Breast epithelium (tissue), 4 donors: ENCODE data around the gene SSR2. TPM values are rescaled to one million over a fixed set of nuclear protein-coding genes. Genes with fewer than 3 reads are reported as not detected.

Experiments used
- DNase-seq, 2 donors: peaks; one replicate each; pipeline ENCODE4 v3.0.0-alpha.2; 2019; ENCODE audit warnings: low spot score in 2 of 2
- H3K27ac ChIP-seq, 2 donors: fragments of 200-600 bp; sonication (generic) in 1 of 2; one replicate each; pipeline ENCODE4 v1.5.1; 2016 to 2019; ENCODE audit warnings: mild to moderate bottlenecking in 1 of 2
- H3K27me3 ChIP-seq, 2 donors: fragments of 200-600 bp; sonication (generic) in 1 of 2; one replicate each; pipeline versions ENCODE4 v1.5.1 to v1.6.0; 2017 to 2019; ENCODE audit warnings: control low read depth in 1 of 2, mild to moderate bottlenecking in 1 of 2
- H3K36me3 ChIP-seq: fragments of 200-600 bp; one replicate; pipeline ENCODE4 v1.5.1; 2019
- H3K4me1 ChIP-seq, 2 donors: fragments of 200-600 bp; sonication (generic); one replicate each; pipeline ENCODE4 v1.5.1; 2016 to 2019; ENCODE audit warnings: control low read depth in 1 of 2
- H3K4me3 ChIP-seq, 3 donors: fragments of 200-600 bp; sonication (generic); 1 replicate in 2 of 3; 2 replicates in 1 of 3; pipeline ENCODE4 v1.5.1; 2016 to 2019; ENCODE audit warnings: mild to moderate bottlenecking in 3 of 3, moderate library complexity in 2 of 3
- H3K9me3 ChIP-seq, 2 donors: fragments of 200-600 bp; sonication (generic) in 1 of 2; one replicate each; pipeline ENCODE4 v1.5.1; 2016 to 2019; ENCODE audit warnings: control low read depth in 1 of 2
- POLR2A ChIP-seq: fragments of 450-650 bp; IDR thresholded peaks from one replicate; pipeline ENCODE4 v1.6.1; 2016; ENCODE audit warnings: antibody characterized with exemption, mild to moderate bottlenecking, moderate library complexity
- POLR2AphosphoS5 ChIP-seq, 3 donors: sonication (generic); formaldehyde crosslinking; IDR thresholded peaks; one replicate each; pipeline ENCODE4 v1.6.1; 2017; ENCODE audit warnings: antibody characterized with exemption in 3 of 3
- intact Hi-C: fragments of 100-400 bp; cut with DNase I; formaldehyde crosslinking; loops from one replicate; pipeline ENCODE4 v1.15.1; 2023; ENCODE audit warnings: low total_unique reads
- total RNA-seq, 3 donors: library from RNA; depleted of rRNA; stranded (reverse); fragments of >200 nt; gene quantifications; one replicate each; pipeline ENCODE4 v1.1.0, GENCODE V29; 2016
- TF ChIP-seq, protein P1 (sequence below), 3 donors: fragments of 450-650 bp; IDR thresholded peaks; one replicate each; pipeline ENCODE4 v1.5.1; 2016 to 2017; ENCODE audit warnings: antibody characterized with exemption in 3 of 3, mild to moderate bottlenecking in 3 of 3, moderate library complexity in 3 of 3

SSR2 gene
- total RNA-seq, 3 donors from 2014 or later: 305 to 407 (median 370) TPM

DNA sequence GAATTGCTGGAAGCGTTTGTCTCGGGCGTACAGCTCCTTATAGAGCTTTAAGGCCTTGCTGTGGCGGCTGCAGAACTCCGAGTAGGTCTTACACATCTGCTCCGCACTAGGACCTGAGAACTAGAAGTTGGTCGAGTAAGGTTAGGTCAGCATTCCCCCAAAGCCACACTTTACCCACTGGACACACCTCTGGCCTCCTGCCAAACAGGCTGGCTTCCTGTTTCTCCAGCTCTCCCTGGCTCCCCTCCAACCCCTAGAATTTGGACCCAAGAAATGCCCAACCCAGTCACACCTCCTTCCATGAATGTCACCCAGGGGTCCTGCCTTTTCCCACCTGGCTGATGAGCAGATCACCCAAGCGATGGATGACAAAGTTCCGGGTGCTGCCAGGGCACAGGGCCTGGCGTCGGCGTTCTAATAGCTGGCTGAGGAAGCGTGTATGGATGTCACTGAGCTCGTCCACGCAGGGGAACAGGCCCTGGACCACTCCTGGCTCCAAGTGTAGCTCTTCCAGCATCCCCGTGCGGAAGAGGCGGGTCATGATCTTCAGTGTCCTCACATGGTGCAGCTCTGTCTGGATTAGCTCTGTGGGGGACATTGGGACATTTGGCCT lies 58.0 kb downstream of the SSR2 start:
- Histone ChIP-seq H3K4me3 (no peak overlapping the region), H3K9me3 (no peaks in the 10 kb centered on the region), H3K27ac (peak overlapping the region; percentile 30 to 69), H3K4me1 (peaks cover 0 to 8% of the 10 kb centered on the region in 2 donors), H3K27me3 (no peaks in the 10 kb centered on the region), H3K36me3 (peaks cover 20% of the 10 kb centered on the region)
- TF ChIP-seq POLR2AphosphoS5 (IDR thresholded peaks at IDR 0.05): no peak
- no peak for TF ChIP-seq POLR2A
- TF ChIP-seq, protein P1, sequence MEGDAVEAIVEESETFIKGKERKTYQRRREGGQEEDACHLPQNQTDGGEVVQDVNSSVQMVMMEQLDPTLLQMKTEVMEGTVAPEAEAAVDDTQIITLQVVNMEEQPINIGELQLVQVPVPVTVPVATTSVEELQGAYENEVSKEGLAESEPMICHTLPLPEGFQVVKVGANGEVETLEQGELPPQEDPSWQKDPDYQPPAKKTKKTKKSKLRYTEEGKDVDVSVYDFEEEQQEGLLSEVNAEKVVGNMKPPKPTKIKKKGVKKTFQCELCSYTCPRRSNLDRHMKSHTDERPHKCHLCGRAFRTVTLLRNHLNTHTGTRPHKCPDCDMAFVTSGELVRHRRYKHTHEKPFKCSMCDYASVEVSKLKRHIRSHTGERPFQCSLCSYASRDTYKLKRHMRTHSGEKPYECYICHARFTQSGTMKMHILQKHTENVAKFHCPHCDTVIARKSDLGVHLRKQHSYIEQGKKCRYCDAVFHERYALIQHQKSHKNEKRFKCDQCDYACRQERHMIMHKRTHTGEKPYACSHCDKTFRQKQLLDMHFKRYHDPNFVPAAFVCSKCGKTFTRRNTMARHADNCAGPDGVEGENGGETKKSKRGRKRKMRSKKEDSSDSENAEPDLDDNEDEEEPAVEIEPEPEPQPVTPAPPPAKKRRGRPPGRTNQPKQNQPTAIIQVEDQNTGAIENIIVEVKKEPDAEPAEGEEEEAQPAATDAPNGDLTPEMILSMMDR (IDR thresholded peaks at IDR 0.05): no peak
- DNase-seq: no peak
- intact Hi-C loops: no loop called here

DNA sequence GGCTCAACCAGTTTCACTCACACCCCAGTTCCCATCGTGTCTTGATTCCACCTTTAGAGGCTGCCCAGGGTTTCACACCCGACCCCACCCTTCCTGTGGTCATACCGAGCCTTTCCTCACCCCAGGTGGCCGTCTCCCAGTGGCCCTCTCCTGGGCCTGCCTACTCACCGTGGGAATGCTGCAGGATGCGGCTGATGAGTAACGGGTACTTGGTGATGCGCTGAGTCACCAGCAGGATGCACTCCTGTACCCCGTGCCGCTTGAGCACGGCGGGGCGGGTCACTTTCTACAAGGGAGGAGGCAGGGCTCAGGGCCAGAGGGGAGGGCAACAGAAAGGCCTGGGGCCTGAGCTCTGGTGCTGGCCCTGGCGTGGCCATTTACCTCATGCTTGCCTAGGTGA lies 58.8 kb downstream of the SSR2 start:
- intact Hi-C loops: no loop called here
- peaks cover 0 to 8% of the 10 kb centered on the region in 2 donors for H3K4me1 ChIP-seq
- H3K27ac ChIP-seq: peak overlapping the region; percentile 30 to 69
- H3K27me3 ChIP-seq: no peaks in the 10 kb centered on the region
- DNase-seq: no peak
- peaks cover 19% of the 10 kb centered on the region for H3K36me3 ChIP-seq
- peak in 1 of 3 donors; percentile 32 for TF ChIP-seq POLR2AphosphoS5 (IDR thresholded peaks at IDR 0.05)
- TF ChIP-seq POLR2A: no peak
- TF ChIP-seq, protein P1 (IDR thresholded peaks at IDR 0.05): peak in 1 of 3 donors; percentile 19
- no peaks in the 10 kb centered on the region for H3K9me3 ChIP-seq
- H3K4me3 ChIP-seq: no peak overlapping the region

DNA sequence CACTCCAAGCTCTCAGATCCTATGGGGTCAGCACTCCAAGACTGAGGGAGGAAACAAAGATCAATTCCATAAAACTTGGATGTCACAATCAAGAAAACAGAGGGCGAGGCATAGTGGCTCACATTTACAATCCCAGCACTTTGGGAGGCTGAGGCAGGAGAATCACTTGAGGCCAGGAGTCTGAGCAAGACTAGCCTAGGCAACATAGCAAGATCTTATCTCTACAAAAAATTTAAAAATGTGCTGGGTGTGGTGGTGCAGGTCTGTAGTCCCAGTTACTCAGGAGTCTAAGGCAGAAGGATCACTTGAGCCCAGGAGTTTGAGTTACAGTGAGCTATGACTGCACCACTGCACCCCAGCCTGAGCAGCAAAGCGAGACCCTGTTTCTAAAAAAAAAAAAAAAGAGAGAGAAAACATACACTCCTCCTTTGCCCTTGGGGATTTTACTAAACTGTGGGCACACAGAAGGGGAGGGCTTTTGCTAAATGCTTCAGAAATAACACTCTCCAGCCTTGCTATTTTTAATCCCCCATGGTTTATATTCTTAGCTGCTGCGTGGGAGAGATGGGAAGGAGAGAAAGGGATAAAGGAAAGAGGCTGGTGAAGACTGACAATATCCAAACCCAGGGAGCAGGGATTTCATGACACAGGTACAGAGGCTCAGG lies 60.5 kb downstream of the SSR2 start:
- TF ChIP-seq, protein P1 (IDR thresholded peaks at IDR 0.05): no peak
- TF ChIP-seq POLR2A (no peak), POLR2AphosphoS5 (IDR thresholded peaks at IDR 0.05) (no peak)
- peak overlapping the region in 1 of 2 donors; percentile 26 for H3K27ac ChIP-seq
- intact Hi-C loops: no loop called here

More for the DNA sequence above, 60.5 kb downstream of the SSR2 start:
- Histone ChIP-seq H3K4me3 (no peak overlapping the region), H3K9me3 (no peaks in the 10 kb centered on the region), H3K4me1 (peaks cover 0 to 8% of the 10 kb centered on the region in 2 donors), H3K36me3 (peaks cover 8% of the 10 kb centered on the region), H3K27me3 (no peaks in the 10 kb centered on the region)
- DNase-seq: no peak

Other genes starting within 250 kb of the SSR2 start
- 10 to 100 TPM; 33.3 to 56.4 (median 56.1) TPM for gene GON4L, start 163.7 kb downstream of the SSR2 start, total RNA-seq
- 1 to 10 TPM; 4.5 to 8.2 (median 5.0) TPM for gene SYT11, start 161.4 kb downstream of the SSR2 start, total RNA-seq
- 10 to 100 TPM; 29.2 to 32.6 (median 29.4) TPM for gene RIT1, start 109.6 kb downstream of the SSR2 start, total RNA-seq
- 10 to 100 TPM; 52.0 to 81.5 (median 64.2) TPM for gene KHDC4, start 86.5 kb downstream of the SSR2 start, total RNA-seq
- gene RXFP4, start 79.3 kb downstream of the SSR2 start, total RNA-seq: not detected
- gene ARHGEF2, start 42.4 kb downstream of the SSR2 start, total RNA-seq: 10 to 100 TPM; 81.8 to 93.7 (median 90.4) TPM
- 10 to 100 TPM; 22.1 to 27.1 (median 23.3) TPM for gene UBQLN4, start 32.8 kb upstream of the SSR2 start, total RNA-seq
- 10 to 100 TPM; 60.7 to 75.5 (median 69.8) TPM for gene LAMTOR2, start 33.8 kb upstream of the SSR2 start, total RNA-seq
- 10 to 100 TPM in 2 of 3 donors, not detected in 1; 40.3 to 68.6 TPM for gene RAB25, start 40.2 kb upstream of the SSR2 start, total RNA-seq
- 1 to 10 TPM in 2 of 3 donors, under 1 TPM in 1; 0.32 to 1.3 (median 1.3) TPM for gene MEX3A, start 61.5 kb upstream of the SSR2 start, total RNA-seq
- 100 to 1,000 TPM; 292 to 367 (median 319) TPM for gene LMNA, start 93.8 kb upstream of the SSR2 start, total RNA-seq
- 10 to 100 TPM in 1 of 3 donors, 1 to 10 TPM in 2; 1.4 to 21.5 (median 9.2) TPM for gene SEMA4A, start 132.6 kb upstream of the SSR2 start, total RNA-seq
- gene SLC25A44, start 173.2 kb upstream of the SSR2 start, total RNA-seq: 10 to 100 TPM; 10.7 to 23.7 (median 13.8) TPM
- gene PMF1, start 192.1 kb upstream of the SSR2 start, total RNA-seq: 10 to 100 TPM; 41.4 to 75.2 (median 60.3) TPM
- gene BGLAP, start 221.2 kb upstream of the SSR2 start, total RNA-seq: 1 to 10 TPM in 1 of 3 donors, under 1 TPM in 2; 0.32 to 2.9 (median 0.98) TPM
- 1 to 10 TPM; 1.8 to 3.9 (median 2.5) TPM for gene PAQR6, start 227.1 kb upstream of the SSR2 start, total RNA-seq